ENCODE measurements around the gene GPSM1. TPM values are rescaled to one million over a fixed set of nuclear protein-coding genes. Genes with fewer than 3 reads are reported as not detected.

Gene GPSM1
- total and polyA plus RNA-seq, 9 of the 15 experiments (the other 6 are each of a cell fraction or from before 2014, with no cell fraction given) = 0.04 to 14.2 (median 3.1) TPM

DNA sequence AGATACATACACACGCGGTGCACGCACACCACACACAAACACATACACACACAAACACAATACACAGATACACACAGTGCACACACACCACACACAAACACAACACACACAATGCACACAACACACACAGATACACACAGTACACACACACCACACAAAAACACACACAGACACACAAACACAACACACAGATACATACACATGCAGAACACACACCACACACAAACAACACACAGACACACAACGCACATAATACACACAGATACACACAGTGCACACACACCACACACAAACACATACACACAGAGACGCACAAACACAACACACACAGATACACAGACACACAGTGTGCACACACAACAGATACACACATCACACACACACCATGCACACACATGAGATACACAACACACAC lies 17.5 kb upstream of the GPSM1 start:
- Histone ChIP-seq H3K4me1 (replicated peaks in 1 of 2; ENCODE audit: control insufficient read depth in 2 of 2, insufficient read depth in 2 of 2, low read length in 2 of 2) (peaks cover 5 to 48% of the 10 kb centered on the region in 2 experiments; a peak in 3 of 5 replicates), H2AFZ (ENCODE audit: low read depth, low read length) (no peak overlapping the region), H3K9ac (ENCODE audit: insufficient read depth in 1 of 2, low read depth in 2 of 2, low read length in 2 of 2) (no peak overlapping the region), H3K4me3 (no peak overlapping the region), H3K9me3 (replicated peaks; ENCODE audit: control insufficient read depth, insufficient read depth, low read depth, low read length) (peaks cover 13% of the 10 kb centered on the region), H3K27ac (ENCODE audit: extremely low read depth, low read depth, low read length) (no peak overlapping the region), H3K9me1 (ENCODE audit: control insufficient read depth, insufficient read depth, low read length) (no peaks in the 10 kb centered on the region), H4K20me1 (replicated peaks; ENCODE audit: control insufficient read depth, insufficient read depth, low read length) (no peaks in the 10 kb centered on the region; the same call in 1 of the 2 replicates), H3K4me2 (ENCODE audit: insufficient read depth, low read length) (no peak overlapping the region), H3K36me3 (ENCODE audit: control insufficient read depth, insufficient read depth, low read length) (no peaks in the 10 kb centered on the region; the same call in 2 of the 3 replicates), H3K27me3 (ENCODE audit: control insufficient read depth in 2 of 2, insufficient read depth in 2 of 2, low read length in 2 of 2) (peaks cover 0 to 18% of the 10 kb centered on the region in 2 experiments; a peak in 3 of 5 replicates), H3K79me2 (ENCODE audit: control insufficient read depth, insufficient read depth, low read length) (no peaks in the 10 kb centered on the region)
- in situ Hi-C loops (cut with MboI) = no loop called here
- ChIA-PET CTCF (ENCODE audit: low intra/inter-chr PET ratio) (no interaction called here), POLR2A (no interaction called here)
- BruUV-seq (replicated peaks) = no TSS peak
- intact Hi-C loops (cut with micrococcal nuclease) = no loop called here
- WGBS (ENCODE audit: insufficient coverage, low coverage, missing lambda C conversion rate) = 56% methylated on average over 5 of the region's 5 CpGs
- FAIRE-seq = no peak
- DNase-seq (ENCODE audit: extremely low read depth in 1 of 4, low spot score in 3 of 4) = no peak
- ATAC-seq = no peak
- TF ChIP-seq PHF20 (IDR thresholded peaks at IDR 0.05; ENCODE audit: partially characterized antibody) = peak; percentile 89
- TF ChIP-seq SMARCA5 (IDR thresholded peaks at IDR 0.05) = peak; percentile 78; the same call in 1 of the 2 replicates
- TF ChIP-seq ZZZ3 (IDR thresholded peaks at IDR 0.05) = no peak
- 0 out of 3 replicates have a peak, but pooled peaks of 1 of the 2 experiments have one; percentile 19 for TF ChIP-seq CBX3 (IDR thresholded peaks at IDR 0.05; ENCODE audit: borderline replicate concordance in 1 of 2, low read length in 2 of 2)
- TF ChIP-seq, protein P1, sequence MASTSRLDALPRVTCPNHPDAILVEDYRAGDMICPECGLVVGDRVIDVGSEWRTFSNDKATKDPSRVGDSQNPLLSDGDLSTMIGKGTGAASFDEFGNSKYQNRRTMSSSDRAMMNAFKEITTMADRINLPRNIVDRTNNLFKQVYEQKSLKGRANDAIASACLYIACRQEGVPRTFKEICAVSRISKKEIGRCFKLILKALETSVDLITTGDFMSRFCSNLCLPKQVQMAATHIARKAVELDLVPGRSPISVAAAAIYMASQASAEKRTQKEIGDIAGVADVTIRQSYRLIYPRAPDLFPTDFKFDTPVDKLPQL (IDR thresholded peaks at IDR 0.05; ENCODE audit: extremely low read depth, insufficient read length) = no peak
- TF ChIP-seq HDGF (IDR thresholded peaks at IDR 0.05) = 0 out of 2 replicates have a peak, but pooled peaks have one; percentile 21
- no peak for TF ChIP-seq ETV6 (IDR thresholded peaks at IDR 0.05; ENCODE audit: borderline replicate concordance in 1 of 2, low read depth in 2 of 2, low read length in 1 of 2)
- TF ChIP-seq ETV6 (CRISPR knock-in tag; IDR thresholded peaks at IDR 0.05; ENCODE audit: borderline replicate concordance) = no peak
- TF ChIP-seq MYBL2 (IDR thresholded peaks at IDR 0.05; ENCODE audit: low read depth) = 0 out of 2 replicates have a peak, but pooled peaks have one; percentile 37
- no peak for TF ChIP-seq MYBL2 (CRISPR knock-in tag; IDR thresholded peaks at IDR 0.05; ENCODE audit: borderline replicate concordance)
- TF ChIP-seq, protein P2, sequence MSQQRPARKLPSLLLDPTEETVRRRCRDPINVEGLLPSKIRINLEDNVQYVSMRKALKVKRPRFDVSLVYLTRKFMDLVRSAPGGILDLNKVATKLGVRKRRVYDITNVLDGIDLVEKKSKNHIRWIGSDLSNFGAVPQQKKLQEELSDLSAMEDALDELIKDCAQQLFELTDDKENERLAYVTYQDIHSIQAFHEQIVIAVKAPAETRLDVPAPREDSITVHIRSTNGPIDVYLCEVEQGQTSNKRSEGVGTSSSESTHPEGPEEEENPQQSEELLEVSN (IDR thresholded peaks at IDR 0.05; ENCODE audit: borderline replicate concordance in 1 of 2, extremely low read depth in 1 of 2, insufficient read depth in 1 of 2, insufficient read length in 1 of 2, low read depth in 1 of 2, low read length in 1 of 2, poor library complexity in 1 of 2, severe bottlenecking in 1 of 2) = no peak
- no peak for TF ChIP-seq ILF3 (IDR thresholded peaks at IDR 0.05; ENCODE audit: borderline replicate concordance)
- TF ChIP-seq, protein P3, sequence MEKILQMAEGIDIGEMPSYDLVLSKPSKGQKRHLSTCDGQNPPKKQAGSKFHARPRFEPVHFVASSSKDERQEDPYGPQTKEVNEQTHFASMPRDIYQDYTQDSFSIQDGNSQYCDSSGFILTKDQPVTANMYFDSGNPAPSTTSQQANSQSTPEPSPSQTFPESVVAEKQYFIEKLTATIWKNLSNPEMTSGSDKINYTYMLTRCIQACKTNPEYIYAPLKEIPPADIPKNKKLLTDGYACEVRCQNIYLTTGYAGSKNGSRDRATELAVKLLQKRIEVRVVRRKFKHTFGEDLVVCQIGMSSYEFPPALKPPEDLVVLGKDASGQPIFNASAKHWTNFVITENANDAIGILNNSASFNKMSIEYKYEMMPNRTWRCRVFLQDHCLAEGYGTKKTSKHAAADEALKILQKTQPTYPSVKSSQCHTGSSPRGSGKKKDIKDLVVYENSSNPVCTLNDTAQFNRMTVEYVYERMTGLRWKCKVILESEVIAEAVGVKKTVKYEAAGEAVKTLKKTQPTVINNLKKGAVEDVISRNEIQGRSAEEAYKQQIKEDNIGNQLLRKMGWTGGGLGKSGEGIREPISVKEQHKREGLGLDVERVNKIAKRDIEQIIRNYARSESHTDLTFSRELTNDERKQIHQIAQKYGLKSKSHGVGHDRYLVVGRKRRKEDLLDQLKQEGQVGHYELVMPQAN (IDR thresholded peaks at IDR 0.05; ENCODE audit: borderline replicate concordance) = peak; percentile 66
- no peak for TF ChIP-seq ZNF695 (CRISPR knock-in tag; IDR thresholded peaks at IDR 0.05)
- peak in 1 of 2 experiments; percentile 55; a peak in 1 of 4 replicates for TF ChIP-seq HDAC1 (IDR thresholded peaks at IDR 0.05)
- TF ChIP-seq, protein P4, sequence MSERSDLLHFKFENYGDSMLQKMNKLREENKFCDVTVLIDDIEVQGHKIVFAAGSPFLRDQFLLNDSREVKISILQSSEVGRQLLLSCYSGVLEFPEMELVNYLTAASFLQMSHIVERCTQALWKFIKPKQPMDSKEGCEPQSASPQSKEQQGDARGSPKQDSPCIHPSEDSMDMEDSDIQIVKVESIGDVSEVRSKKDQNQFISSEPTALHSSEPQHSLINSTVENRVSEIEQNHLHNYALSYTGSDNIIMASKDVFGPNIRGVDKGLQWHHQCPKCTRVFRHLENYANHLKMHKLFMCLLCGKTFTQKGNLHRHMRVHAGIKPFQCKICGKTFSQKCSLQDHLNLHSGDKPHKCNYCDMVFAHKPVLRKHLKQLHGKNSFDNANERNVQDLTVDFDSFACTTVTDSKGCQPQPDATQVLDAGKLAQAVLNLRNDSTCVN (CRISPR knock-in tag; IDR thresholded peaks at IDR 0.05) = 0 out of 2 replicates have a peak, but pooled peaks have one; percentile 68
- TF ChIP-seq NBN (IDR thresholded peaks at IDR 0.05; ENCODE audit: low read depth) = peak; percentile 32; the same call in 1 of the 2 replicates
- TF ChIP-seq ARNT (IDR thresholded peaks at IDR 0.05) = peak in 1 of 2 experiments; percentile 30; a peak in 1 of 4 replicates

Measured in K562 (cell line).